T-helper 1 cell treated with Interleukin-12 subunit alpha and Interleukin-12 subunit beta and Interleukin-4 antibody, amounts not matched to agents 30 μg/mL and 1 μg/mL, for 36 hours (primary cell): Measurements from ENCODE around the gene CFAP97D2.
"Not testable (repeated sequence)": the region's sequence is repeated elsewhere in the genome, so short reads cannot be mapped to it uniquely, and the experiment has no call there.

Experiments used
- H3K27ac Mint-ChIP-seq: one replicate; pipeline ENCODE4 v1.8.0; 2021; ENCODE audit warnings: mild to moderate bottlenecking, mixed read lengths
- H3K27me3 Mint-ChIP-seq: one replicate; pipeline ENCODE4 v1.8.0; 2021; ENCODE audit warnings: low read depth, mixed read lengths
- H3K36me3 Mint-ChIP-seq: one replicate; pipeline ENCODE4 v1.8.0; 2021; ENCODE audit warnings: low read depth, mixed read lengths
- H3K4me1 Mint-ChIP-seq: one replicate; pipeline ENCODE4 v1.8.0; 2021; ENCODE audit warnings: low read depth, mixed read lengths
- H3K4me3 Mint-ChIP-seq: one replicate; pipeline ENCODE4 v1.8.0; 2021; ENCODE audit warnings: mild to moderate bottlenecking, moderate library complexity, mixed read lengths
- H3K9me3 Mint-ChIP-seq: one replicate; pipeline ENCODE4 v1.8.0; 2021; ENCODE audit warnings: mixed read lengths

CFAP97D2 gene

DNA sequence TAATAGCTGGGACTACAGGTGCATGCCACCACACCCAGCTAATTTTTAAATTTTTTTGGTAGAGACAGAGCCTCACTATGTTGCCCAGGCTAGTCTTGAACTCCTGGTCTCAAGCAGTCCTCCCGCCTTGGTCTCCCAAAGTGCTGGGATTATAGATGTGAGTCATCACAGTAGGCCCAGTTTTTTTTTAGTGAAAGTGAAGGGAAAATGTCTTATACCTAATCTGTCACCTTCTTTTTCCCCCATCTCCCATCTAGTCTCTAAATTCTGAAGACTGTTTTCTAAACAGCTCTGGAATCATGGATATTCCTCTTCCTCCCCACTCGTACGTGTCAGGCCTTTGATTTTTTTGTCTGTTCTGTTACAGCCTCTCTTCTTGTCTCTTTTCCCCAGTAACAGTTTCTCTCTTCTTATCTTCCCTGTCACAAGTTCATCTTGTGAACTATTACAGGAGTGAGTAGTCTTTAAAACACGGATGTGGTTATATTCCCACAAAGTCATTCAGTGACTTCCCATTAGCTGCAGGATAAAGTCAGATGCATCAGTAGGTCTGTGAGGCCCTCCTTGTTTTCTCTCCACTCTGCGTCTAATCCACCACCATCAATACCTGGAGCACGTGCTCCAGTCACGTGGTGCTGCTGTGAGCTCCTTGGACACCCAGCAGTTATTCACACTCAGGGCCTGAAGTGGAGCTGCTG is 58.5 kb downstream of the CFAP97D2 start:
- Mint-ChIP-seq H3K27ac (no peak overlapping the region), H3K4me3 (peak overlapping the region; percentile 54), H3K4me1 (peaks cover 27% of the 10 kb centered on the region), H3K9me3 (no peaks in the 10 kb centered on the region), H3K27me3 (no peaks in the 10 kb centered on the region), H3K36me3 (peaks cover 32% of the 10 kb centered on the region)

GRCh38 chr13:114241918-114242317 is 62.9 kb downstream of the CFAP97D2 start:
- Mint-ChIP-seq H3K4me1 (peaks cover 12% of the 10 kb centered on the region), H3K9me3 (no peaks in the 10 kb centered on the region), H3K27me3 (no peaks in the 10 kb centered on the region), H3K27ac (no peak overlapping the region), H3K4me3 (no peak overlapping the region), H3K36me3 (peaks cover 62% of the 10 kb centered on the region)

DNA sequence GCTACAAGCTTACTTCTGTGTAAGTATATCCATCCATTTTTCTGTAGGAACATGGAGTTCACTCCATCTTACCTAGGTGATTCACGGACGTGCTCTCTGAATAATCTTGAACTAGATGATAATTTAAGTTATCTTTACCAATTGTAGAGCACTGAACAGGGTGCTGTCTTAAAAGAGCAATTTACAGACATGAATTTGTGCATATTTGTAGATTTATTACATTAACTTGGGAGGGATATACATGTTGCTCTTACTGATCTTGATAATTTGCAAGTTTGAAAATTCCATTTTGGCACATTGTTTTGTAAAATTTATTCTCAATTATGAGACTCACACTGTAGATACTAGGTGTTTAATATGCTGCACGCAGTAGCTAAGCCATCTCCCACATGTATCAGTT is 64.9 kb downstream of the CFAP97D2 start:
- H3K9me3 Mint-ChIP-seq = no peaks in the 10 kb centered on the region
- H3K4me1 Mint-ChIP-seq = peaks cover 3% of the 10 kb centered on the region
- peaks cover 62% of the 10 kb centered on the region for H3K36me3 Mint-ChIP-seq

GRCh38 chr13:114244637-114245036 is 65.6 kb downstream of the CFAP97D2 start:
- Mint-ChIP-seq H3K4me1 (peaks cover 2% of the 10 kb centered on the region), H3K36me3 (peaks cover 58% of the 10 kb centered on the region), H3K27ac (no peak overlapping the region), H3K9me3 (no peaks in the 10 kb centered on the region), H3K27me3 (no peaks in the 10 kb centered on the region), H3K4me3 (no peak overlapping the region)

More for the DNA sequence above, 64.9 kb downstream of the CFAP97D2 start:
- Mint-ChIP-seq H3K4me3 (no peak overlapping the region), H3K27ac (no peak overlapping the region), H3K27me3 (no peaks in the 10 kb centered on the region)

DNA sequence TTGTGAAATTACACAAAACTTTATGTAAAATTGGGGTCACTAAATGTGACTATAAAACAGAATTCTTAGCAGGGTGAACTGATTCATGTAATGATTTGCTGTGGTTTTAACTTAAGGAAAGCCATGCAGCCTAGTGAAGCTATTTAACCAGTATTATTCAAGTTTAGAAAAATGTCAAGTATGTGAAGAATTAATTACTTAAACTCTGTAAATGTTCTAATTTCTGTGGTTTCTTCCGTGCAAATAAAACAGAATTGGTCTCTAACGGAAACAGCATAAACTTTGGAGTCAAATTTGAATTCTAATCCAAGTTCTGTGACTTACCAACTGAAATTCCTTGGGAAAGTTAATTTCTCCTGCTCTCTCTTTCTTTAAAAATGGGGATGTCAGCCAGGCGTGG is 69.0 kb downstream of the CFAP97D2 start:
- Mint-ChIP-seq H3K4me3 (no peak overlapping the region), H3K36me3 (peaks cover 62% of the 10 kb centered on the region), H3K9me3 (no peaks in the 10 kb centered on the region), H3K27me3 (no peaks in the 10 kb centered on the region), H3K4me1 (no peaks in the 10 kb centered on the region), H3K27ac (no peak overlapping the region)

GRCh38 chr13:114249077-114249476 is 70.0 kb downstream of the CFAP97D2 start:
- Mint-ChIP-seq H3K4me1 (no peaks in the 10 kb centered on the region), H3K27ac (no peak overlapping the region), H3K9me3 (no peaks in the 10 kb centered on the region), H3K36me3 (peaks cover 61% of the 10 kb centered on the region), H3K4me3 (no peak overlapping the region), H3K27me3 (no peaks in the 10 kb centered on the region)

DNA sequence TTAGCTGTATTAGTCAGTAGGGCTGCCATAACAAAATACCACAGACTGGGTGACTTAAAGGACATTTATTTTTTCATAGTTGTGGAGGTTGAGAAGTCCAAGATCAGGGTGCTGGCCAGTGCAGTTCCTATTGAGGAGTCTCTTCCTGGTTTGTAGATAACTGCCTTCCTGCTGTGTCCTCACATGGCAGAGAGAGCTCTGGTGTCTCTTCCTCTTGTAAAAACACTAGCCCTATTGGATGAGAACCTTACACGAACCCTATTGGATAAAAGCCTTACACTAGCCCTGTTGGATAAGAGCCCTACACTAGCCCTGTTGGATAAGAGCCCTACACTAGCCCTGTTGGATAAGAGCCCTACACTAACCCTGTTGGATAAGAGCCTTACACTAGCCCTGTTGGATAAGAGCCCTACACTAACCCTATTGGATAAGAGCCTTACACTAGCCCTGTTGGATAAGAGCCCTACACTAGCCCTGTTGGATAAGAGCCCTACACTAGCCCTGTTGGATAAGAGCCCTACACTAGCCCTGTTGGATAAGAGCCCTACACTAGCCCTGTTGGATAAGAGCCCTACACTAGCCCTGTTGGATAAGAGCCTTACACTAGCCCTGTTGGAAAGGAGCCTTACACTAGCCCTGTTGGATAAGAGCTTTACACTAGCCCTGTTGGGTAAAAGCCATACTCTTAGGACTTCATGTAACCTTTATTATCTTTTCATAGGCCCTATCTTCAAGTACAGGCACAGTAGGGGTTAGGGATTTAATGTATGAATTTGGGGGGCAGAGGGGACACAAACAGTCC is 72.8 kb downstream of the CFAP97D2 start:
- not testable (repeated sequence) for H3K27me3 Mint-ChIP-seq, H3K9me3 Mint-ChIP-seq, H3K4me1 Mint-ChIP-seq, H3K27ac Mint-ChIP-seq, H3K4me3 Mint-ChIP-seq
- peaks cover 54% of the 10 kb centered on the region for H3K36me3 Mint-ChIP-seq

GRCh38 chr13:114256547-114256946 is 77.5 kb downstream of the CFAP97D2 start:
- H3K9me3 Mint-ChIP-seq = no peaks in the 10 kb centered on the region
- no peaks in the 10 kb centered on the region for H3K27me3 Mint-ChIP-seq
- peaks cover 63% of the 10 kb centered on the region for H3K36me3 Mint-ChIP-seq
- no peak overlapping the region for H3K27ac Mint-ChIP-seq
- H3K4me3 Mint-ChIP-seq = no peak overlapping the region
- H3K4me1 Mint-ChIP-seq = peaks cover 14% of the 10 kb centered on the region

DNA sequence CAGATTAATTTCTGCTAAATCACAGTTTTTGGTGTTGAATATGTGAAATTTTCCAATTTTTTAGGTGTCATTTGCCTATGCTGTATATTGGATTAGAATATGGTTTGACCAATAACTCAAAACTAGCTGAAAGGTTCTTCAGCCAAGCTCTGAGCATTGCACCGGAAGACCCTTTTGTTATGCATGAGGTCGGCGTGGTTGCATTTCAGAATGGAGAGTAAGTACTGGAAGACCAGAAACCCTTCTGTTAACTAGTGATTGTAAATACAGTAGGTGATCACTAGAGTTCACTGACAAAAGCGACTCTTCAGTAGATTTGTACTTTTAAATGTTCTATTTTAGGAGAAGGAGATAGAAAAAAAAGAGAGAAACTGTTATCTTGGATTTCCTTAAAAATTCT is 78.0 kb downstream of the CFAP97D2 start:
- Mint-ChIP-seq H3K27me3 (no peaks in the 10 kb centered on the region), H3K27ac (no peak overlapping the region)

DNA sequence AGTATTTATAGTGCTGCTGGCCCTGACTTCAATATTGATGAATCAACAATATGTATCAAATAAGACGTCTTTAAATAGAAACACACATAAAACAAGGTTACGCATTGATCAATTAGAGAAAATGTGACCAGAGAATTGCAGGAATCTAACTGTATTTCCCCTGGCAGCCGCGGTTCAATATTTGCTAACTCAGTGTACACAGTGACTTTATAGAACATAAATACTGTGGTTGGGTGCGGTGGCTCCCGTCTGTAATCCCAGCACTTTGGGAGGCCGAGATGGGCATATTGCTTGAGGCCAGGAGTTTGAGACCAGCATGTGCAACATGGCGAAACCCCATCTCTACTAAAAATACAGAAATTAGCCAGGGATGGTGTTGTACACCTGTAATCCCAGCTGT is 79.5 kb downstream of the CFAP97D2 start:
- Mint-ChIP-seq H3K27me3 (no peaks in the 10 kb centered on the region), H3K36me3 (peaks cover 69% of the 10 kb centered on the region), H3K9me3 (no peaks in the 10 kb centered on the region), H3K4me1 (peaks cover 23% of the 10 kb centered on the region), H3K4me3 (no peak overlapping the region), H3K27ac (no peak overlapping the region)

More for the DNA sequence above, 78.0 kb downstream of the CFAP97D2 start:
- H3K36me3 Mint-ChIP-seq = peaks cover 62% of the 10 kb centered on the region
- no peaks in the 10 kb centered on the region for H3K9me3 Mint-ChIP-seq
- H3K4me3 Mint-ChIP-seq = no peak overlapping the region
- H3K4me1 Mint-ChIP-seq = peaks cover 14% of the 10 kb centered on the region

DNA sequence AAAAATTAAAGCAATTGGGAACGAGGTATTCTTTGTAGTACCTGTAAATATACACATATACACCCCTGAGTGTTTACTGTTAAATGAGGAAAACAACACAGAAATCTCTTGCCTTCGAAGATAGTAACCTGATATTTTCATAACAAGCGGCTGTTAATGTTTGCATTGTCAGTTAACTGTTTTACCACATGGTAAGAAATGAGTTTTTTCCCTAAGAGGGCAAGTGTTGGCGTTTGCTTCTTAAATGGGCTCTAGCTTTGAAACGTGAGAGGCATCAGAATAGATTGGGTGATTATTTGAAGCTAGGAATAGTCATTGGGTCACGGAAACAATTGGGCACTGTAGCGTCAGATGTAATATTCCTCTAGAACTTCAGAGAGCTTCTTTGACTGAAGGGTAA is 80.3 kb downstream of the CFAP97D2 start:
- Mint-ChIP-seq H3K27me3 (no peaks in the 10 kb centered on the region), H3K9me3 (no peaks in the 10 kb centered on the region), H3K27ac (no peak overlapping the region), H3K4me3 (no peak overlapping the region), H3K36me3 (peaks cover 66% of the 10 kb centered on the region), H3K4me1 (peaks cover 25% of the 10 kb centered on the region)

GRCh38 chr13:114259974-114260373 is 80.9 kb downstream of the CFAP97D2 start:
- Mint-ChIP-seq H3K36me3 (peaks cover 61% of the 10 kb centered on the region), H3K4me3 (no peak overlapping the region), H3K27me3 (no peaks in the 10 kb centered on the region), H3K9me3 (no peaks in the 10 kb centered on the region), H3K4me1 (peaks cover 24% of the 10 kb centered on the region), H3K27ac (no peak overlapping the region)

- peaks cover 65% of the 10 kb centered on the region for H3K36me3 Mint-ChIP-seq
- H3K27me3 Mint-ChIP-seq = no peaks in the 10 kb centered on the region
- H3K4me1 Mint-ChIP-seq = peaks cover 24% of the 10 kb centered on the region
- H3K27ac Mint-ChIP-seq = no peak overlapping the region
- H3K4me3 Mint-ChIP-seq = no peak overlapping the region
- no peaks in the 10 kb centered on the region for H3K9me3 Mint-ChIP-seq
Observed at GRCh38 chr13:114260814-114261213, 81.8 kb downstream of the CFAP97D2 start.

DNA sequence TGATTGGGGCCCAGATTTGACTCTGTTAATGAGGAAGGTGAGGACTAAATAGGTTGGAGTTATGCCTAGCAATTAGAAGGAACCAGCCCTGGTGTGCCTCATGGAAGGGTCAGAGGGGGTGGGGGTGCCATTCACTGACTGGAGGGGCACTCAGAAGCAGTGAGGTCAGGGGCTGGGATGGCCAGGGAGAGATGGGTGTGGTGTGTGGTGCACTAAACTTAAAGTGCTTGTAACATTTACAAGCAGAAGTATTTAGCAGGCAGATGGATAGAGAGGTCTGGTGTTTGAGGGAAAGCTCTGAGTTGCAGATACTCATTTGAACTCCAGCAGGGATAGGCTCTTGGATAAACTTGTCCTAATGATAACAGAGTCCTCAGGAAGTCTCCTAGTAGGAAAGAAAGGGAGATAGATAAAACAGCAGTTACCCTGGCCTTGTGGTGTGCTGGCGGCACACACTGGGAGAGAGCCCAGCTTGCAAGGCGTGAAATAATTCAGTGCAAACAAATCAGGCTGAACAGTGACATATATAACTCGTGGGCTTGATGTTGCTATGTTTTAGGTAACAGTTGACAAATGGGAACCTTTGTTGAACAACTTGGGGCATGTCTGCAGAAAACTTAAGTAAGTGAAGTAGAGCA is 82.4 kb downstream of the CFAP97D2 start:
- Mint-ChIP-seq H3K4me1 (peaks cover 23% of the 10 kb centered on the region), H3K36me3 (peaks cover 64% of the 10 kb centered on the region), H3K4me3 (no peak overlapping the region)

DNA sequence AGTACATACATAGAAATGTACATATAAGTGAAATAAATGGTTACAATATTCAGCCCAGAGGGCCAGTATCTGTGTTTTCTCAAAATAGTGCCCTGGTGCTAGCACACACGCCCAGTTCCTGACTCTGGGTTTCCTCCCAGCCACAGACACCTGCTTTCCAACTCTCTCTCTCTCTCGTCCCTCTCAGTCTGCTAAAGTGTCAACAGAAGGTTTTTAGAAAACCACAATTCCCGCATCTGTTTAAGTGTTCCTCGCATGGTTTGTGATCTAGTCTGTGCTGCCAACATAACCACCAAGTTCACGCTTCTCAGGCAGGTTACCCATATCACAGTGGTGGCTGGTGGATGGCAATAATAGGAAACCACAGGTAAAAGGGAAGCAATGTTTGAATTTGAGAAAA is 84.5 kb downstream of the CFAP97D2 start:
- peaks cover 66% of the 10 kb centered on the region for H3K36me3 Mint-ChIP-seq
- H3K4me1 Mint-ChIP-seq = peaks cover 30% of the 10 kb centered on the region
- peak overlapping the region; percentile 34 for H3K27ac Mint-ChIP-seq
- H3K9me3 Mint-ChIP-seq = no peaks in the 10 kb centered on the region
- no peaks in the 10 kb centered on the region for H3K27me3 Mint-ChIP-seq
- H3K4me3 Mint-ChIP-seq = peak overlapping the region; percentile 14

More for the DNA sequence above, 82.4 kb downstream of the CFAP97D2 start:
- Mint-ChIP-seq H3K9me3 (no peaks in the 10 kb centered on the region), H3K27ac (no peak overlapping the region), H3K27me3 (no peaks in the 10 kb centered on the region)
